PC-9 (cell line): ENCODE data around the gene DELE1. TPM values are rescaled to one million over a fixed set of nuclear protein-coding genes. Genes with fewer than 3 reads are reported as not detected.

Experiments used
- BruUV-seq: library from RNA; stranded (reverse); fragments of 400-500 nt; replicated peaks from 2 replicates; lab custom pipeline; 2021; lab: Mats Ljungman, UMichigan
- CTCF ChIA-PET: fragments of 300-600 bp; sonication (Branson Sonifier 250); formaldehyde crosslinking; loops from one replicate; lab custom pipeline; 2022; ENCODE audit warnings: antibody characterized with exemption; lab: Charles Lee
- POLR2A ChIA-PET: fragments of 300-600 bp; sonication (Branson Sonifier 250); formaldehyde crosslinking; loops from one replicate; lab custom pipeline; 2022; ENCODE audit warnings: antibody characterized with exemption; ENCODE audit not compliant: unreplicated experiment; lab: Charles Lee
- DNase-seq, 2 experiments: peaks; one replicate each; pipeline versions ENCODE4 v3.0.0 to v3.0.0-alpha.2; 2015 to 2022; ENCODE audit warnings: mixed read lengths in 1 of 2
- H2AFZ ChIP-seq: fragments of 200-600 bp; sonication (generic); 2 replicates; pipeline ENCODE4 v1.8.1; 2017; ENCODE audit warnings: antibody characterized with exemption
- H3F3A ChIP-seq: fragments of 200-600 bp; sonication (generic); 2 replicates; pipeline ENCODE4 v1.8.1; 2017; ENCODE audit warnings: antibody characterized with exemption, mild to moderate bottlenecking, low read depth; ENCODE audit not compliant: insufficient read depth
- H3K27ac ChIP-seq: fragments of 200-600 bp; sonication (generic); 2 replicates; pipeline ENCODE4 v1.6.1; 2016; ENCODE audit warnings: mixed run types
- H3K27me3 ChIP-seq: fragments of 200-600 bp; sonication (generic); 2 replicates; pipeline ENCODE4 v1.6.1; 2016; ENCODE audit warnings: low read depth, mixed run types; ENCODE audit not compliant: insufficient read depth
- H3K36me3 ChIP-seq: fragments of 200-600 bp; sonication (generic); 2 replicates; pipeline ENCODE4 v1.6.1; 2016; ENCODE audit warnings: low read depth, mixed run types
- H3K4me1 ChIP-seq: fragments of 200-600 bp; sonication (generic); replicated peaks from 2 replicates; pipeline ENCODE4 v1.6.1; 2016; ENCODE audit warnings: mixed run types; ENCODE audit not compliant: insufficient read depth
- H3K4me2 ChIP-seq: fragments of 200-600 bp; sonication (generic); 2 replicates; pipeline ENCODE4 v1.6.1; 2017; ENCODE audit warnings: mixed run types
- H3K4me3 ChIP-seq: fragments of 200-600 bp; sonication (generic); 2 replicates; pipeline ENCODE4 v1.6.1; 2016; ENCODE audit warnings: mixed run types
- H3K79me2 ChIP-seq: fragments of 200-600 bp; sonication (generic); 2 replicates; pipeline ENCODE4 v1.6.1; 2017; ENCODE audit warnings: low read depth, mixed run types
- H3K9me2 ChIP-seq: fragments of 200-600 bp; sonication (generic); 2 replicates; pipeline ENCODE4 v1.8.1; 2017; ENCODE audit warnings: mild to moderate bottlenecking; ENCODE audit not compliant: insufficient read depth
- H3K9me3 ChIP-seq: fragments of 200-600 bp; sonication (generic); 2 replicates; pipeline ENCODE4 v1.8.1; 2016; ENCODE audit warnings: low read depth; ENCODE audit not compliant: insufficient read depth
- H4K20me1 ChIP-seq: fragments of 200-600 bp; sonication (generic); 2 replicates; pipeline ENCODE4 v1.8.1; 2017; ENCODE audit not compliant: insufficient read depth
- CTCF ChIP-seq: fragments of 200-600 bp; sonication (generic); conservative IDR thresholded peaks from 2 replicates; pipeline ENCODE4 v1.6.1; 2017; ENCODE audit warnings: mixed run types, antibody characterized with exemption, mild to moderate bottlenecking, moderate library complexity
- EZH2 ChIP-seq: fragments of 200-600 bp; sonication (generic); IDR thresholded peaks from 2 replicates; pipeline ENCODE4 v1.8.0; 2017; ENCODE audit warnings: antibody characterized with exemption, low read depth
- intact Hi-C: fragments of 100-400 bp; cut with micrococcal nuclease; formaldehyde crosslinking; loops from one replicate; pipeline ENCODE4 v1.10.0; 2022; ENCODE audit not compliant: unreplicated experiment
- total RNA-seq: library from RNA; stranded (reverse); gene quantifications from 2 replicates; pipeline ENCODE4 v1.2.3, GENCODE V29; 2021

Gene DELE1
- total RNA-seq, 1 experiment from 2014 or later: 80.8 TPM

GRCh38 chr5:141941779-141942178 is 18.1 kb downstream of the DELE1 start:
- no TSS peak for BruUV-seq
- ChIA-PET CTCF (no interaction called here), POLR2A (no interaction called here)
- H3K4me1 ChIP-seq: no peaks in the 10 kb centered on the region
- H3F3A ChIP-seq: no peaks in the 10 kb centered on the region
- no peaks in the 10 kb centered on the region for H3K27me3 ChIP-seq
- H4K20me1 ChIP-seq: no peaks in the 10 kb centered on the region
- H3K9me3 ChIP-seq: no peaks in the 10 kb centered on the region
- no peak for DNase-seq
- no peak overlapping the region for H3K27ac ChIP-seq
- intact Hi-C loops: no loop called here
- H3K4me3 ChIP-seq: no peak overlapping the region
- no peaks in the 10 kb centered on the region for H3K79me2 ChIP-seq
- H3K9me2 ChIP-seq: no peaks in the 10 kb centered on the region
- 0 out of 2 replicates have a peak, but pooled peaks cover 3% of the 10 kb centered on the region for H3K36me3 ChIP-seq
- TF ChIP-seq CTCF: no peak
- no peak for TF ChIP-seq EZH2
- no peak overlapping the region for H2AFZ ChIP-seq
- H3K4me2 ChIP-seq: no peak overlapping the region

DNA sequence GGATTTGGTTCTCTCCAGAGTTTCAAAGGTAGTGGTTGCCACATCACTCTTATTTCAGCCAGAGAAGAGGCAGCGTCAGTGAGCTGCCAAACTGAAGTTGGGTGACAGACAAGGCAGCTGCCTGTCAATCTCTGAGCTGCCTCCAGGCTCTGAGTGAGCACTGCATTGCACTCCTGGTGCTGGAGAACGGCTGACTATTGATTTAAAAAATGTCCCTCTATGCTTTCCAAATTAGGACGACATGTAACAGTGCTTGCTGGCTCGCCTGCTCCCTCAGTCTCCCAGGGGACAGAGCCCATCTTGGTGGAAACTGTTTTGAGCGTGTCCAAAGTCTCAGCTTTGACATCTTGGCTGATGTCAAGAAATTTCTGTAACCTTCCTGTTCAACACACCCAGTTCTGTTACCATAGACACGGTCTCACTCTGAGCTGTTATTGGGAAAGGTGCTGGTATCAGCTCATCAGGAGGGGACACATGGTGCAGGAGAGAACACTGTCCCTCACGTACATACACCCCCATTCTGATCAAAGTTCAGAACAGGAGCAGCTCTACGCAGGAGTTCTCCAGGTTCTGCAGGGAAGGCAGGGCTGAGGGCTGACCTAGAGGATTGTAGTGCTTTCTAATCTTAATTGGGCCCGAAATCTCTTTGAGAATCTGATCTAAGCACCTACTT is 18.6 kb downstream of the DELE1 start:
- no peaks in the 10 kb centered on the region for H3K79me2 ChIP-seq
- no peak overlapping the region for H2AFZ ChIP-seq
- no peak overlapping the region for H3K27ac ChIP-seq
- no peak overlapping the region for H3K4me2 ChIP-seq
- no peaks in the 10 kb centered on the region for H3K4me1 ChIP-seq
- H3F3A ChIP-seq: no peaks in the 10 kb centered on the region
- no peak overlapping the region for H3K4me3 ChIP-seq
- ChIA-PET CTCF (no interaction called here), POLR2A (no interaction called here)
- no peaks in the 10 kb centered on the region for H3K9me3 ChIP-seq
- no peaks in the 10 kb centered on the region for H3K27me3 ChIP-seq
- BruUV-seq: no TSS peak
- H3K9me2 ChIP-seq: no peaks in the 10 kb centered on the region
- no peaks in the 10 kb centered on the region for H4K20me1 ChIP-seq
- no peak for TF ChIP-seq CTCF
- TF ChIP-seq EZH2: no peak
- 0 out of 2 replicates have a peak, but pooled peaks cover under 1% of the 10 kb centered on the region for H3K36me3 ChIP-seq
- DNase-seq: no peak
- intact Hi-C loops: no loop called here

DNA sequence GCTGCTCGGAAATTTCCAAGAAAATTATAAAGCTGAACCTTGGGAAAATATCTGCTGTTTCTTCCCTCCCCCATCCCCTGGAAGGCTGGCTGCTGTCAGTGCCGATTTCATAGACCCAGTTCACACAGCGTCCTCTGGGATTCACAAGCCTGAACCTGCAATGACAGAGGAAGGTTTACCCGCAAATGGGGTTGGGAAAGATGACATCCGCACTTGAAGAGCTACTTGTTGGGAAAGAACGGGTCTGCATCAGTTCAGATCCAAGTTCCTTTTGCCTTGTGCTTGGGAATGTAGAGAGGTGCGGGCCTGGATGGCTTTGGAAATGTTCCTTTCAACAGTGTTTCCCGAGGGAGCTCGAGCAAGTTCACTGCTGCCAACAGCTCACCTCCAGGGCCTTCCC is 20.4 kb downstream of the DELE1 start:
- BruUV-seq: no TSS peak
- CTCF ChIA-PET: interaction anchor here (0.9 kb wide), 1 partner anchor 386 kb away, joined by 4 read pairs; no protein-coding TSS in a partner anchor

More for the DNA sequence above, 20.4 kb downstream of the DELE1 start:
- H3K9me3 ChIP-seq: no peaks in the 10 kb centered on the region
- H2AFZ ChIP-seq: no peak overlapping the region
- no peaks in the 10 kb centered on the region for H3K4me1 ChIP-seq
- no peak overlapping the region for H3K4me3 ChIP-seq
- H4K20me1 ChIP-seq: no peaks in the 10 kb centered on the region
- no peak for TF ChIP-seq CTCF
- TF ChIP-seq EZH2: no peak
- no peak overlapping the region for H3K27ac ChIP-seq
- H3K79me2 ChIP-seq: no peaks in the 10 kb centered on the region
- intact Hi-C loops: no loop called here
- H3K36me3 ChIP-seq: no peaks in the 10 kb centered on the region
- no peaks in the 10 kb centered on the region for H3K27me3 ChIP-seq
- no peak for DNase-seq
- no peaks in the 10 kb centered on the region for H3F3A ChIP-seq
- no peak overlapping the region for H3K4me2 ChIP-seq
- POLR2A ChIA-PET: no interaction called here
- no peaks in the 10 kb centered on the region for H3K9me2 ChIP-seq
